ENCODE results near the gene LAGE3. TPM values are rescaled to one million over a fixed set of nuclear protein-coding genes. Genes with fewer than 3 reads are reported as not detected.

Gene LAGE3
- total RNA-seq, 1 donor from 2014 or later = 27.9 TPM

DNA sequence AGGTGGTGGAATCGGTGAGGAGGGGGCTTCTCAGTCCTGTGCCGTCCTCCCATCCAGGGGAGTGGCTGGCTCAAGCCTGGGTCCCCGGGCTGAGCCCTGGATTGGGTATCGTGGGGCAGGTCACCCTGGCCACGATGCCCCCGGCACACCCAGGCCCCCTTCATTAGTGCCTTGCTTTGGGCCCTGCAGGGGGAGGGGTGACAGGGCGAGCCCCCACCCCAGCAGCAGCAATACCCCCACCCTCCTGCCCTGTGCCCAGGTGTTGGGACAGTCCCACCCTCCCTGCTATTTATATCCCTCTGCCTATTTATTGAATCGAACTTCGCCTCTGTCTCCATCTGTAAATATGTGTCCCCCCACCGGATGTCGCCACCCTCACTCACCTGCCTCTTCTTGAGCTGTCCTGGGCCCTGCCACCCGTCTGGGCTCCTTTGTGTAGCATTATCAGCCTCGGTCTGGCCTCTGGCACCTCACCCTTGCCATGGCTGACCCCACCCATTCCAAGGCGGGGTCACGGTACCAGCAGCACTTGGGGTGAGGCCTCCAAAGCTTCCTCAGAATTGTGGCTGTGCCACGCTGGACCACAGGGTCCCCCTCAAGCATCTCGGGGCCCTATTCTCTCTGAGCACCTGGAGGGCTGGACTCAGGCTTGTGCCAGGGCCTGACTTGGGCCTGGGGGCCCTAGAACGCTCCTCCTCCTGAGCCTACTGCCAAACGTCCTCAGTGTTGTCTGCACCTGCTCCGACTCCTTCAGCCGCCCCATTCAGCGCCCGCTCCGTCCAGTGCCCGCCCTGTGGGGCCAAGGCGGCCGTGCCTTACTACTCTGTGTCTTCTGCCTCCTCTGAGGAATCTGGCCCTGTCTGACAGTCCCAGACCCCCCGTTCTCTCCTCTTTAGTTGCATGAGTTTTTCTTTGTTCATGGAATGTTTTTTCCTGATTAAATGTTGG is 6.1 kb downstream of the LAGE3 start:
- Histone ChIP-seq H3K36me3 (ENCODE audit: control insufficient read depth, insufficient read depth, low read length) (no peaks in the 10 kb centered on the region), H3K4me3 (ENCODE audit: low read depth, low read length) (no peak overlapping the region), H3K27me3 (ENCODE audit: control insufficient read depth, insufficient read depth, low read length) (no peaks in the 10 kb centered on the region)
- TF ChIP-seq, protein P1, sequence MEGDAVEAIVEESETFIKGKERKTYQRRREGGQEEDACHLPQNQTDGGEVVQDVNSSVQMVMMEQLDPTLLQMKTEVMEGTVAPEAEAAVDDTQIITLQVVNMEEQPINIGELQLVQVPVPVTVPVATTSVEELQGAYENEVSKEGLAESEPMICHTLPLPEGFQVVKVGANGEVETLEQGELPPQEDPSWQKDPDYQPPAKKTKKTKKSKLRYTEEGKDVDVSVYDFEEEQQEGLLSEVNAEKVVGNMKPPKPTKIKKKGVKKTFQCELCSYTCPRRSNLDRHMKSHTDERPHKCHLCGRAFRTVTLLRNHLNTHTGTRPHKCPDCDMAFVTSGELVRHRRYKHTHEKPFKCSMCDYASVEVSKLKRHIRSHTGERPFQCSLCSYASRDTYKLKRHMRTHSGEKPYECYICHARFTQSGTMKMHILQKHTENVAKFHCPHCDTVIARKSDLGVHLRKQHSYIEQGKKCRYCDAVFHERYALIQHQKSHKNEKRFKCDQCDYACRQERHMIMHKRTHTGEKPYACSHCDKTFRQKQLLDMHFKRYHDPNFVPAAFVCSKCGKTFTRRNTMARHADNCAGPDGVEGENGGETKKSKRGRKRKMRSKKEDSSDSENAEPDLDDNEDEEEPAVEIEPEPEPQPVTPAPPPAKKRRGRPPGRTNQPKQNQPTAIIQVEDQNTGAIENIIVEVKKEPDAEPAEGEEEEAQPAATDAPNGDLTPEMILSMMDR (IDR thresholded peaks at IDR 0.05; ENCODE audit: insufficient read depth, low read length, poor library complexity, severe bottlenecking) = no peak
- DNase-seq (ENCODE audit: low read depth) = no peak

DNA sequence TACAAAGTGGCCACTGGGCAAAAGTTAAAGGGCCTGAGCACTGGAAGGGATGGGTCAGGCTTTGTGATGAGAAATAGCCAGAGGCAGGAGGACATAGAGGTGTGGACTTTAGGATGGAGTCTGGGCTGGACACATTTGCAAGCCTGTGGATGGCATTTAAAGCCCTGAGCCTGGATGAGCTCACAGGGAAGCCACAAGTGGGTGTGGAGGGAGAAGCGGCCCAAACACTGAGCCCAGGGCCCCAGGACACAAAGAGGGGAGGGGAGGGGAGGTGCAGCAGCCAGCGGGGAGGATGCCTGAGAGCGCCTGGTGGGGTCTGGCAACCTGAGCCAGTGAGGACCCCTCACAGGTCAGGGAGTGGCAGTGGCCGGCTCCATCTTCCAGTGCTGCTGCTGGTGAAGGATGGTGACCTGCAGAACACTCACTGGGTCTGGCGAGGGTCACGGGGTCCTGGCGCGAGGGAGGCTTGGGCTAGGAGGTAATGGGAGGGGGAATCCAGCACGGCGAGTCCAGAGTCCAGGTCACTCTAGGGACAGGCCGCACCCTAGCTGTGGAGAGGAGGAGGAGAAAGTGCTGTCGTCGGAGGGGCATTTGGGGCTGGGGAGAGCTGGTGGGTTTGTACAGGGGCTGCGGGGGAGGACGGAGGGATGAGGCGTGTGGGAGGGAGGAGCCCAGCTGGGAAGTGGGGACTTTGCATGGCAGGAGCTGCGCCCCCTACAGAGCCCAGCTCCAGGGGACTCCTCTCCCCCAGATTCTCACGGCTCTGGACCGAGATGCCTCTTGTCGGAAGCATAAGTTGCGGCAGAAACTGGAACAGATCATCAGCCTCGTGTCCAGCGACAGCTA is 7.0 kb downstream of the LAGE3 start:
- Histone ChIP-seq H3K36me3 (ENCODE audit: control insufficient read depth, insufficient read depth, low read length) (no peaks in the 10 kb centered on the region), H3K4me3 (ENCODE audit: low read depth, low read length) (no peak overlapping the region), H3K27me3 (ENCODE audit: control insufficient read depth, insufficient read depth, low read length) (no peaks in the 10 kb centered on the region)
- no peak for DNase-seq (ENCODE audit: low read depth)
- TF ChIP-seq, protein P1 (IDR thresholded peaks at IDR 0.05; ENCODE audit: insufficient read depth, low read length, poor library complexity, severe bottlenecking) = no peak

DNA sequence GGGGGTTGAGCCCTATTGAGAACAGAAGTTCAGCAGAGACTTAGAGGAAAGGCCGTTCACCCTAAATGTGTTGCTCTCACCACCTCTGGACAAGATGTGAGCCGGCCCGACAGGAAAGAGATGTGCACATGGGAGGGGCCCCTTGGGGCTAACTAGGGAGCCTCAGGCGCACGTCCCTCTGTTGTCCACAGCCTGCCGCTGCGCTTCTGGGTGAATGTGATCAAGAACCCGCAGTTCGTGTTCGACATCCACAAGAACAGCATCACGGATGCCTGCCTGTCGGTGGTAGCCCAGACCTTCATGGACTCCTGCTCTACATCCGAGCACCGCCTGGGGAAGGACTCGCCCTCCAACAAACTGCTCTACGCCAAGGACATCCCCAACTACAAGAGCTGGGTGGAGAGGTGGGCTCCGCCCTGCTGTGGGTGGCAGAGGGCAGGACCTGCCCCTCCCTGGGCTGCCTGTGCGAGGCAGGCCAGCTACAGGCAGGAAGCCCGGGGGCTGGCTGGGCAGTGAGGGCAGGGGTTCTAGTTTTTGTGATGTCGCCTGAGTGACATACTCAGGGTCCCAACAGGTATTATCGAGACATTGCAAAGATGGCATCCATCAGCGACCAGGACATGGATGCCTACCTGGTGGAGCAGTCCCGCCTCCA is 8.0 kb downstream of the LAGE3 start:
- no peak overlapping the region for H3K4me3 ChIP-seq (ENCODE audit: low read depth, low read length)
- TF ChIP-seq, protein P1 (IDR thresholded peaks at IDR 0.05; ENCODE audit: insufficient read depth, low read length, poor library complexity, severe bottlenecking) = no peak
- H3K36me3 ChIP-seq (ENCODE audit: control insufficient read depth, insufficient read depth, low read length) = no peaks in the 10 kb centered on the region
- H3K27me3 ChIP-seq (ENCODE audit: control insufficient read depth, insufficient read depth, low read length) = no peaks in the 10 kb centered on the region
- no peak for DNase-seq (ENCODE audit: low read depth)

DNA sequence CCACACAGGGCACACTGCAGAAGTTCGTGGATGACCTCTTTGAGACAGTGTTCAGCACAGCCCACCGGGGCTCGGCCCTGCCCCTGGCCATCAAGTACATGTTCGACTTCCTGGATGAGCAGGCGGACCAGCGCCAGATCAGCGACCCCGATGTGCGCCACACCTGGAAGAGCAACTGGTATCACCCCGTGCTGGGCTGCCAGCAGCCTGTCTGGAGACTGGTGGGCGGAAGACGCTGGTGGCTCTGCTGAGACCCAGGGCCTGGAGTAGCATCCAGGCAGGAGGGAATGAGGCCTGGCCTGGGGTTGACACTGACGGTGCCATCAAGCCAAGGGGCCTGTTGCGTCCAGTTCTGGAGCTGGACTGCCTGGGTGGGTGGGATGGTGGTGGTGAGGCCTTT is 8.6 kb downstream of the LAGE3 start:
- Histone ChIP-seq H3K27me3 (ENCODE audit: control insufficient read depth, insufficient read depth, low read length) (no peaks in the 10 kb centered on the region), H3K36me3 (ENCODE audit: control insufficient read depth, insufficient read depth, low read length) (no peaks in the 10 kb centered on the region), H3K4me3 (ENCODE audit: low read depth, low read length) (no peak overlapping the region)
- DNase-seq (ENCODE audit: low read depth) = no peak
- TF ChIP-seq, protein P1 (IDR thresholded peaks at IDR 0.05; ENCODE audit: insufficient read depth, low read length, poor library complexity, severe bottlenecking) = no peak

DNA sequence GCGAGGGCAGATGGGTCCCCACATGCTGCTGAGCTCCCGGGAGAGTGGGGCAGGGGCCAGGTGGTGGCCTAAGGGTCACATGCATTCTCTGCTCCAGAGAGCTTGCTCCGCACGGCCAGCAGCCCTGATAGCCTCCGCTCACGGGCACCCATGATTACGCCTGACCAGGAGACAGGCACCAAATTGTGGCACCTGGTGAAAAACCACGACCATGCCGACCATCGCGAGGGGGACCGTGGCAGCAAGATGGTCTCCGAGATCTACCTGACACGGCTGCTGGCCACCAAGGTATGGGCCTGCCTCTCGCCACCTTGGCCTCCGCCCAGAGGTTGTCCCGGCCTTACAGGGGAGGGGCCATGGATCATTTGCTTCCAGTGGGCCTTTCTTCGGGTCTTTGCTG is 9.2 kb downstream of the LAGE3 start:
- Histone ChIP-seq H3K27me3 (ENCODE audit: control insufficient read depth, insufficient read depth, low read length) (no peaks in the 10 kb centered on the region), H3K36me3 (ENCODE audit: control insufficient read depth, insufficient read depth, low read length) (no peaks in the 10 kb centered on the region), H3K4me3 (ENCODE audit: low read depth, low read length) (no peak overlapping the region)
- TF ChIP-seq, protein P1 (IDR thresholded peaks at IDR 0.05; ENCODE audit: insufficient read depth, low read length, poor library complexity, severe bottlenecking) = no peak
- no peak for DNase-seq (ENCODE audit: low read depth)

Data from kidney epithelial cell (primary cell).